Activated naive CD8-positive, alpha-beta T cell treated with anti-CD3 and anti-CD28 coated beads for 36 hours (primary cell): ENCODE measurements around the gene FOXL1. TPM values are rescaled to one million over a fixed set of nuclear protein-coding genes. Genes with fewer than 3 reads are reported as not detected.

Experiments used
- DNase-seq: peaks from one replicate; pipeline ENCODE4 v3.0.0; 2021
- H3K27ac Mint-ChIP-seq: one replicate; pipeline ENCODE4 v1.8.0; 2022; ENCODE audit warnings: mild to moderate bottlenecking, moderate library complexity, mixed read lengths
- H3K27me3 Mint-ChIP-seq: one replicate; pipeline ENCODE4 v1.8.0; 2022; ENCODE audit warnings: mild to moderate bottlenecking, mixed read lengths
- H3K36me3 Mint-ChIP-seq: one replicate; pipeline ENCODE4 v1.8.0; 2021; ENCODE audit warnings: mild to moderate bottlenecking, mixed read lengths
- H3K4me1 Mint-ChIP-seq: one replicate; pipeline ENCODE4 v1.8.0; 2021; ENCODE audit warnings: mixed read lengths
- H3K4me3 Mint-ChIP-seq: one replicate; pipeline ENCODE4 v1.8.0; 2022; ENCODE audit warnings: mild to moderate bottlenecking, moderate library complexity, mixed read lengths
- H3K9me3 Mint-ChIP-seq: one replicate; pipeline ENCODE4 v1.8.0; 2022; ENCODE audit warnings: mixed read lengths
- total RNA-seq, 2 experiments: library from RNA; stranded (reverse); gene quantifications; one replicate each; pipeline ENCODE4 v1.2.3, GENCODE V29; 2021

FOXL1 gene
- total RNA-seq, 2 experiments from 2014 or later, result not detected

DNA sequence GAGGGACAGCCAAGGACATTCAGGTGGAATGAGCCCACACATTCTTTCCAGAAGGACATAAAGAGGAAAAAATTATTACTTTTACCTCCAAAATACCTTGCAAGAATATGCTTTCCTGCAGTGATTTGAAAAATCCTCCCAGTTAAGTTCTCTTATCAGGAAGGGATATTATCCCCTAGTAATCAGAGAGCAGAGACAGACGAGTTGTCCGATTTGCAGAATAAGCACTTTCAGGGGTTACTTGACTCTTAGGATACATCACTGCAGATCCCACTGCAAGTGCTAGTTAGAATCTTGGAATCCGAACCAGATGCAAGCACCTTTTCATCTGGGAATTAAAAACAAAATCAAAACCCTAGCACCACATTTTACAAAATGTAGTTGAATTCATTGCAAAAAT lies 33.6 kb downstream of the FOXL1 start:
- no peaks in the 10 kb centered on the region for H3K9me3 Mint-ChIP-seq
- no peaks in the 10 kb centered on the region for H3K4me1 Mint-ChIP-seq
- H3K27me3 Mint-ChIP-seq, result peaks cover 3% of the 10 kb centered on the region
- no peak overlapping the region for H3K4me3 Mint-ChIP-seq
- no peaks in the 10 kb centered on the region for H3K36me3 Mint-ChIP-seq
- no peak overlapping the region for H3K27ac Mint-ChIP-seq
- no peak for DNase-seq

DNA sequence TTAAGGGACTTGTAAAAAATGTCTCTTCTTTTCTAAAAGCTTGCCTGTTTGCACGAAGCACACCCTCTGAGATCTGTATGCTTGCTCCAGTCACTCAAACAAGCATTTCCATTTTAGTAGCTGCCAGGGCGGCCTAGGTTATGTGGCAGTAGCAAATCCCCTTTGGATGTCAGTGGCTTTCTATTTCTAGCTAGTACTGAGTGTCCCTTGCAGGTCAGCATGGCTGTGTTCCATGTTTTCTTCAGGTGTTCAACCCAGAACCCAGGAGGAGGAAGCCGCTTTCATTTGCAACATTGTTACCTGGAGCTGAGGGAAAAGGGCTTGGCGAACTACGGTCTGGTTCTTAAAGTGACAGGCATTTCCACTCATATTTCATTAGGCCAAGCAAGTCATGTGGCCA lies 36.4 kb downstream of the FOXL1 start:
- H3K4me1 Mint-ChIP-seq, result no peaks in the 10 kb centered on the region
- no peak overlapping the region for H3K4me3 Mint-ChIP-seq
- no peak overlapping the region for H3K27ac Mint-ChIP-seq
- no peak for DNase-seq
- no peaks in the 10 kb centered on the region for H3K9me3 Mint-ChIP-seq
- no peaks in the 10 kb centered on the region for H3K36me3 Mint-ChIP-seq
- peaks cover 3% of the 10 kb centered on the region for H3K27me3 Mint-ChIP-seq

DNA sequence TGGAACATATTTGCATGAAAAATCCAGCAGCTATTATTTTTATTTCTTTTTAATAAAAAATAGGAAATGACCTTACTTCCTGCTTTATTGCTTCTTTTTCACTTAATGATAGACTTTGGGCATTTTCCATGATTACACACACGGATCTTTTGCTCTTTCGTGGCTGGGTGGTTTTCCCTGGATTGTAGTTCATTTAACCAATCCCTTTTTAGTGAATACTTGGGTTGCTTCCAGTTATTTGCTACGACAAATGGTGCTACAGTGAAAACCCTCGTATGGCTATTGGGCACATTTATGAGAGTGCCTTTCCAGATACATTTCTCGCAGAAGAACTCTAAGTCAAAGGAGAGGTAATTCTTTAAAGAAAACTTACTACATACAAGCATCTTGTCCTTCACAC lies 38.6 kb downstream of the FOXL1 start:
- Mint-ChIP-seq H3K27ac (no peak overlapping the region), H3K4me3 (no peak overlapping the region), H3K9me3 (no peaks in the 10 kb centered on the region)

DNA sequence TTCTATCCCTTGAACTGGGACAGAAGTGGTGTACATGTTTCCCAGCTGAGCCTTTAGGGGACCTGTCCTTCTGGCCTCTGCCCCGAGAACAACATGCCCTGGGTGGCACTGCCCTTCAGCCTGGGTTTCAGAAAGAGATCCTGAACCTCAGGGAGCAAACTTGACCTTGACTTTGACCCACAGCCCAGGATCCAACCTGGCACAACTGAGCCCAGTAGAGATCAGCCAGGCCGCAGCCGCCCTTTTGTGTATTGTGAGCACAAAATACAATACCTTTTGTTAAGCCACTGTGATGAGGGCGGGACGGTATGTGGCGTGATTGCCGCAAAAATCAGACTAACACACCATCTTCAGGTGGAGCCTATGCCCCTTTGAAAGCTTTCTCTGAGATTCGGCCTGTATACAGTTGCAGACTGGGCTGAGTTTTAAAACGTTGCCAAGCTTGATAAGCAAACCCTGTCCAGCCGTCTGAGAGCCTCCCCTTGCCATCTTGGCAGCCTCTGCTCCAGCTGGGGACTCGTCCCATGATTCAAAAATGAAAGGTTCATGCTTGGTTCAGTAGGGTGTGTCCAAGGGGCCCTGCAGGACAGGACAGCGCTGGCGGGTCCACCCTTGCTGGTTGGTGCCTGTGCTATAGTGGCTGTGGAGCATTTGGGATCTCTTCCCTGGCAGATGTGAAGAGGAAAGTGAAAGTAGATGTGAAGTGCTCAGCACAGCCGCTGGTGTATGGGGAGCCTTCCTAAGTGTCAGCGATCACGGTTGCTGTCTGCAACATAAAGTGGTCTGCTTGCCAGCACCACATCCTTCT lies 40.3 kb downstream of the FOXL1 start:
- H3K36me3 Mint-ChIP-seq, result no peaks in the 10 kb centered on the region
- peaks cover 4% of the 10 kb centered on the region for H3K27me3 Mint-ChIP-seq
- H3K9me3 Mint-ChIP-seq, result no peaks in the 10 kb centered on the region
- H3K4me3 Mint-ChIP-seq, result no peak overlapping the region
- H3K4me1 Mint-ChIP-seq, result no peaks in the 10 kb centered on the region
- H3K27ac Mint-ChIP-seq, result no peak overlapping the region
- DNase-seq, result no peak

More for the DNA sequence above, 38.6 kb downstream of the FOXL1 start:
- H3K4me1 Mint-ChIP-seq, result no peaks in the 10 kb centered on the region
- peaks cover 3% of the 10 kb centered on the region for H3K27me3 Mint-ChIP-seq
- H3K36me3 Mint-ChIP-seq, result no peaks in the 10 kb centered on the region
- DNase-seq, result no peak

DNA sequence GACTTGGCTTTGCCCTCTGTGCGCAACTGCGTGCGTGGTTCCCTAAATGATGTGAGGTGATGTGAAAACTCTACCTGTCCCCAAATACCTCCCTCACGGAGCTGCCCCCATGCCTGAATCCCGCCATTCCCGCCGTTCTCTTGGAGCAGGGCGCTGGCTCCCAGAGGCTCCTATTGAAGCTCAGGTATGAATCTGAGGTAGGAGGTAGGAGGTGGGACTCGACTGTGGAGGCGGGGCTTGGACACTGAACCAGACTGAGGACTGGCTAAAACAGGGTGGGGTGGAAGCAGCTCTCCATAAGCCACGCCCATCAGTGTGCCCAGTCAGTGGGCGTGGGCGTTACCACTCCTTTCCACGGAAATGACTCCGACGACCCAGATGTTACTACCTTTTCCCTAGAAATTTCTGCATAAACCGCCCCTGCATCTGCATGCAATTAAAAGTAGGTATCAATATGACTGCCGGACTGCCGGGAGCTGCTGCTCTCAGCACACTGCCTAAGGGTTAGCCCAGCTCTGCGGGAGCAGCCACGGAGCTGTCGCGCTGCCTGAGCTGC lies 41.0 kb downstream of the FOXL1 start:
- Mint-ChIP-seq H3K9me3 (no peaks in the 10 kb centered on the region), H3K27me3 (peaks cover 4% of the 10 kb centered on the region), H3K4me1 (no peaks in the 10 kb centered on the region), H3K27ac (no peak overlapping the region), H3K36me3 (no peaks in the 10 kb centered on the region), H3K4me3 (no peak overlapping the region)
- DNase-seq, result no peak

DNA sequence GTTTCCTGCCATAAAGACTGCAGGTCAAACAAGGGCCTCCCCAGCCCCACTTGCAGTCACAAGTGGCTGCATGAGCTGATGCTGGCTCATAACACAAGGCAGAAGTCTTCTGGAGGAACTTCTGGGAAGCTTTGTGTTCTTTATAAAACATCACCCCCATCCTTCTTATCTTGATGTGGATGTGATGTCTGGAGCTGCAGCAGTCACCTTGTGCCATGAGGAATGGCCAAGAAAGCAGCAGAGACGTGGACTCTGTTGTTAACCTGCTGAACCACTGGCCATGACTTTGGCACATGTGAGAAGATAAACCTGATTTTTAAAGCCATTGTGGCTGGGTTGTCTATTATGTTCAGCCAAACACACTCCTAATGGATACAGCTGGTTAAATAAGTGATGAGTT lies 41.8 kb downstream of the FOXL1 start:
- Mint-ChIP-seq H3K27ac (no peak overlapping the region), H3K4me1 (no peaks in the 10 kb centered on the region), H3K27me3 (peaks cover 4% of the 10 kb centered on the region), H3K9me3 (no peaks in the 10 kb centered on the region), H3K36me3 (no peaks in the 10 kb centered on the region), H3K4me3 (no peak overlapping the region)
- DNase-seq, result no peak

DNA sequence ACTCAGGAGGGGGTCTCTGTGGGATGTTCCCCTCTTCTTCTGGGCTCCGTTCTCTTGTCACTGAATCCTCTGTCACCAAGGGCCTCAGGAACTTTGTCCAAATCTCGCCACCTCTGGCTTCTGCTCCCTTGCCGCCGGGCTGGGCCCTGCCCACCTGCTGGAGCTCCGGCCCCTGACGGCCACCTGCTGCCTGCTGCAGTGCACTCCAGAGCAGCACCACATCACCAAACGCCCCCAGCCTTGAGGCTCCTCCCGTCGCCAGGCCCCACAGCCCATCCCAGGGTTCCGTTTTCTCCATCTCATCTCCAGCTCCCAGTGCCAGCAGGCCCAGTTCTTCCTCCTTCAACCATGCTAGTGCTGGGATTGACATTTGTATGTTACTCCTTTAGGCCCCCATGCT lies 43.6 kb downstream of the FOXL1 start:
- no peaks in the 10 kb centered on the region for H3K4me1 Mint-ChIP-seq
- peaks cover 4% of the 10 kb centered on the region for H3K27me3 Mint-ChIP-seq
- DNase-seq, result no peak
- no peaks in the 10 kb centered on the region for H3K36me3 Mint-ChIP-seq
- H3K4me3 Mint-ChIP-seq, result no peak overlapping the region
- H3K27ac Mint-ChIP-seq, result no peak overlapping the region
- no peaks in the 10 kb centered on the region for H3K9me3 Mint-ChIP-seq

DNA sequence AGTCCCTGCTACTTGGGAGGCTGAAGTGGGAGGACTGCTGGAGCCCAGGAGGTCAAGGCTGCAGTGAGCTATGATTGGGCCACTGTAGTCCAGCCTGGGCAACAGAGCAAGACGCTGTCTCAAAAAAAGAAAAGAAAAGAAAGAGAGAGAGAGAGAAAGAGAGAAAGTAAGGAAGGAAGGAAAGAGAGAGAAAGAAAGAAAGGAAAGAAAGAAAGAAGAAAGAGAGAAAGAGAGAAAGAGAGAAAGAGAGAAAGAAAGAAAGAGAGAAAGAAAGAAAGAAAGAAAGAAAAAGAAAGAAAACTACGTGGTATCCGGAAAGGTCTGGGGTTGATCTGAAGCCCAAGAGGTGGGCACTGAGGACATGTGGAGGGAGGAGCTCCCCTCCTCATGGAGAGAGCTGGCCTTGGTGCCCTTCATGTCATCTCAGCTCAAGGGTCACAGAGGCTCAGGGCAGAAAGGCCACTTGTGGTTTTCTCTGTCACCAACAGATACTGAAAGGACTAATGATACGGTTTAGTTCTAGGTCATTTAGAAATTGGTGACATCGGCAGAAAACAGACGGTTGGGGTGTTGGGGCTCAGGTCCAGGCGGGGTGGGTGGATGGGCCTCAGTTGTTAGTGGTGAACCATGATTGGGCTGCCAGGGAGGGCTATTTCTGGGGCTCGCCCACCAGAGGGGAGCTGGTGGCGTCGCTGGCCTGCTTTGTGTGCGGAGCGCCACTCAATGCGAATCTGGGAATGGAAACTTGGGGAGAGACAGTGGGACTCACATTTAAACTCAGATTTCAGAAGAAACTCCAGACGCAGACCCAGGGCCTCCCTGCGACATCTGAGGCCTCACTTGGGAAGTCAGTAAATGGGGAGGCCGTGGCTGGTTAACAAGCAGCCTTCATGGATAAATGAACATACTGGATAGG lies 44.6 kb downstream of the FOXL1 start:
- Mint-ChIP-seq H3K4me1 (no peaks in the 10 kb centered on the region), H3K36me3 (no peaks in the 10 kb centered on the region), H3K9me3 (no peaks in the 10 kb centered on the region), H3K27ac (no peak overlapping the region), H3K27me3 (peaks cover 4% of the 10 kb centered on the region), H3K4me3 (no peak overlapping the region)
- no peak for DNase-seq

DNA sequence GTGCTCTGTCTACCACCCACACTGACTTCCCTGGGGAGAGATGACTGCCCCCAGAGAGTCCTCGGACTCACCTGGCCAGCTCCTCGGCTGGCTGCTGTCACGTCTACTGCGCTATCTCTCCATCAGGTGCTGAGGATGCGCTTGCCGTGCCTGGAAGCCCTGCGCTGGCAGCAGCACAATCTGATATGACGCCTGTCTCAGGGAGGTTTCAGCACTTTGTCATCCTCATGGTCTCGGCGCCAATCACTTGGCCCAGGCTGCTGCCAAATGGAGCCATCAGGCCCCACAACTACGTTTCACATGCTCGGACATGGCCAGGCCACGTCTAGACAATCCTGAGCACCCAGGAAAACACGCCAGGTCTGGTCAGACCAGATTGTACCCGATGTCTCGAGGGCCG lies 46.7 kb downstream of the FOXL1 start:
- H3K36me3 Mint-ChIP-seq, result no peaks in the 10 kb centered on the region
- no peak for DNase-seq

DNA sequence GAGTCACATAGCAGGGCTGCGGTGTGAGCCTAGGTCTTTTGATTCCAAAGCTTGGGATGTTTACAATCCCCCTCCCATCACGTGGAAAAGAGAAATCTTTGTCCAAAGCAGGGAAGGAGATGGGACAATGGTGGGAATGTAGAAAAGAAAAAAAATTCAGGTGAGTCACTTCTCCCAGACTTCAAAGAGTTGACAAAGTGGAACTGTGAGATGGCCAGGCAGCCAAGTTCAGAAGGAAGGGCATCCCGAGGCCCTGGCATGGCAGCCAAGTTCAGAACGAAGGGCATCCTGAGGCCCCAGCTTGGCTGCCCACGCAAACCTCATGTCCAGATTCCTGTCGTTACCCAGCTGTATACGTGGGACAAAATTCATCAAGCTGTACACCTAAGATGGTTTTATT lies 47.5 kb downstream of the FOXL1 start:
- Mint-ChIP-seq H3K9me3 (no peaks in the 10 kb centered on the region), H3K27ac (no peak overlapping the region), H3K27me3 (peaks cover 4% of the 10 kb centered on the region), H3K4me1 (no peaks in the 10 kb centered on the region), H3K4me3 (no peak overlapping the region), H3K36me3 (no peaks in the 10 kb centered on the region)
- no peak for DNase-seq

More for the DNA sequence above, 46.7 kb downstream of the FOXL1 start:
- H3K4me3 Mint-ChIP-seq, result no peak overlapping the region
- H3K9me3 Mint-ChIP-seq, result no peaks in the 10 kb centered on the region
- no peak overlapping the region for H3K27ac Mint-ChIP-seq
- no peaks in the 10 kb centered on the region for H3K4me1 Mint-ChIP-seq
- peaks cover 4% of the 10 kb centered on the region for H3K27me3 Mint-ChIP-seq

DNA sequence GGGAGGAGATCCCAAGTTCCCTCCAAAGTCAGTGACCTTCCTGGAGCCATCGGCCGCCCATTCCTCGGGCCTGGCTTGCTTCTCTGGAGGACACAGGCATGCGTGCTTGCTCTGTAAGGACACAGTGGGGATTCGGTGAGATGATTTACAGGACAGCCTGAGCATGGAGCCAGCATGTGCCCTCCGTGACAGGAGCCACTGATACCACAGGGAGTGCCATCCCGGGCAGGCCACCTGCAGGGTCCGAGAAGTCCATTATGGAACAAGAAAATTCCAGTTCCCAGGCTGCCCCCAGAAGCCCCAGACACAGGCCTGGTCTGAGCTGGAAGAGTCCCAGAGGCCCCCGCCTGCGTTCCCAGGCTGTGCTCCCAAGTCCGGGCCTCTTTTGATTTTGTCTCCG lies 47.9 kb downstream of the FOXL1 start:
- Mint-ChIP-seq H3K27me3 (peaks cover 7% of the 10 kb centered on the region), H3K36me3 (no peaks in the 10 kb centered on the region), H3K4me3 (no peak overlapping the region), H3K27ac (no peak overlapping the region), H3K9me3 (no peaks in the 10 kb centered on the region), H3K4me1 (no peaks in the 10 kb centered on the region)
- DNase-seq, result no peak

DNA sequence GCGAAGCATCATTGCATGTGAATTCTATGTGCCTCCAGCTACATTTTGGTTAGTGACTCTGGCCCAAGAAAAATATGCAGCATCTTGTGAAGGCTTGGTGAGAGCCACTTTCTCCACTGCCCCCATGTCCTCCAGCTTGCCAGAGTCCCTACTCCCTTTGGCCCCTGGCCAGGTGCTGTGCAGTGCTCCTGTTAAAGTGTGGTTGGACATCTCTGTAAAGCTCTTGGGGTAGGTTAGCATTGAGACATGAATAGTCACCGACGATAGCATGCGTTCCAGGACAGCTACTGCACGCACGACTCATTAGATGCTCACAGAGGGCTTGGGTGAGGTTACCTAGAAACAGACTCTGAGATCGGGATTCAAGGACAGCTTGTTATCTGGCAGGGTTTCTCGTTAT lies 48.6 kb downstream of the FOXL1 start:
- Mint-ChIP-seq H3K36me3 (no peaks in the 10 kb centered on the region), H3K4me1 (no peaks in the 10 kb centered on the region), H3K4me3 (no peak overlapping the region), H3K9me3 (no peaks in the 10 kb centered on the region), H3K27ac (no peak overlapping the region), H3K27me3 (peaks cover 6% of the 10 kb centered on the region)
- no peak for DNase-seq

DNA sequence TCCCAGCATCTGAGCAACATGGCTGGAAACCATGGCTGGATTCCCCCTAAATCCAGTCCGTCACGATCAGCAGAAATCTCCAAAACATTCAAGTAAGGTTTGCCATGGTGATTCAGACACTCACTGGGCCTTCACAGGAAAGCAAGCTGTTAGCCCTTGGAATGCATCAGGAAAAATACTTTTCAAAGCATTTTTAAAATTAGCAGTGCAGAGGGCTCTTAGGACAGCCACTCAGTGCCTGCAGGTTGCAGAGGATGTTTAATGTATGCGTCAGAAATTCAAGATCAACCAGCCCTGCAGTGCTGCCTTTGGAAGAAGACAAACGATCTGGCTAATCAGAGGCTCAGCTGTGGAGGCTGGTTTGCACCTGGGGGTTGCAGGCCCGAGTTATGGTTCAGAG lies 50.3 kb downstream of the FOXL1 start:
- no peak overlapping the region for H3K4me3 Mint-ChIP-seq
- DNase-seq, result no peak
- H3K27me3 Mint-ChIP-seq, result peaks cover 7% of the 10 kb centered on the region
- H3K36me3 Mint-ChIP-seq, result no peaks in the 10 kb centered on the region
- H3K9me3 Mint-ChIP-seq, result no peaks in the 10 kb centered on the region
- no peaks in the 10 kb centered on the region for H3K4me1 Mint-ChIP-seq
- H3K27ac Mint-ChIP-seq, result no peak overlapping the region

DNA sequence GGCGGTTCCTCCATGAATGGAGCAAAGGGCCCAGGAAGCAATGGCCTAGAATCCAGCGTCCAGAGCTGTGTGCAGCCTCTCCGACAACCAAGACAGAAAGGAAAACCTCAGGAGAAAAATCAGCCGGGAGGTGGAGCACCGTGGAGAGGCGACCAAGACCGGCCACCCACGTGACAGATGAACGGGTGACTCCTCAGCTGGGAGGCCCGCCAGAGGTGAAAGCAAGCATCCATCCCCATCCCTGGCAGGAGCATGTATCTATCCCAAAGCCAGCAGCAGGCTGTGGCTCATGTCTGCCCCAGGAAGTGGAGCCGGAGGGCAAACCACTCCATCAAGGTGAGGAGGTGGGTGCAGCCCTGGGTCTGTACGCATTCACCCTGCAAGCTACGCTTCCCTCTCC lies 52.1 kb downstream of the FOXL1 start:
- Mint-ChIP-seq H3K27ac (no peak overlapping the region), H3K36me3 (no peaks in the 10 kb centered on the region), H3K4me3 (no peak overlapping the region)

DNA sequence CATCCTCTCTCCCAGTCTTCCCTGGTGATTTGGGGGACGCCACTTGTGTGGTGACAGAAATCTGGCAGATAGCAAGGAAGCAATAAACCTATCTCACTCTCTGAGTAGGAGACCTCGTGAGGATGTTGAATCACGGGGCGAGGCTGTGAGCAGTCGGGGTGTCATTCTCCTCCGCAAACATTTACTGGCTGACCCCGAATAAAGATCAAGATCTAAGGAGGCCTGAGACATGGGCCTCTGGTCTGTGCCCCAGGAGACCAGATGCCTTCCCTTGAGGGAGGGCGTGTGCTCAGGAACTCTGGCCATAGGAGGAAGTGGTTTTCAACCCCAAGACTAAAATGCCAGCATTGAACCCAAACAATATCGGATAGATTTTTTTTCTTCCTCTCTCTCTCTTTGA lies 53.1 kb downstream of the FOXL1 start:
- Mint-ChIP-seq H3K36me3 (no peaks in the 10 kb centered on the region), H3K27me3 (peaks cover 7% of the 10 kb centered on the region), H3K4me3 (no peak overlapping the region), H3K4me1 (no peaks in the 10 kb centered on the region), H3K27ac (no peak overlapping the region), H3K9me3 (no peaks in the 10 kb centered on the region)
- DNase-seq, result no peak

More for the DNA sequence above, 52.1 kb downstream of the FOXL1 start:
- Mint-ChIP-seq H3K9me3 (no peaks in the 10 kb centered on the region), H3K27me3 (peaks cover 7% of the 10 kb centered on the region), H3K4me1 (no peaks in the 10 kb centered on the region)
- DNase-seq, result no peak
